ENCODE data around the gene IRF5. TPM values are rescaled to one million over a fixed set of nuclear protein-coding genes. Genes with fewer than 3 reads are reported as not detected.

The IRF5 gene
- polyA plus RNA-seq, 3 donors, result 130 to 170 (median 155) TPM

DNA sequence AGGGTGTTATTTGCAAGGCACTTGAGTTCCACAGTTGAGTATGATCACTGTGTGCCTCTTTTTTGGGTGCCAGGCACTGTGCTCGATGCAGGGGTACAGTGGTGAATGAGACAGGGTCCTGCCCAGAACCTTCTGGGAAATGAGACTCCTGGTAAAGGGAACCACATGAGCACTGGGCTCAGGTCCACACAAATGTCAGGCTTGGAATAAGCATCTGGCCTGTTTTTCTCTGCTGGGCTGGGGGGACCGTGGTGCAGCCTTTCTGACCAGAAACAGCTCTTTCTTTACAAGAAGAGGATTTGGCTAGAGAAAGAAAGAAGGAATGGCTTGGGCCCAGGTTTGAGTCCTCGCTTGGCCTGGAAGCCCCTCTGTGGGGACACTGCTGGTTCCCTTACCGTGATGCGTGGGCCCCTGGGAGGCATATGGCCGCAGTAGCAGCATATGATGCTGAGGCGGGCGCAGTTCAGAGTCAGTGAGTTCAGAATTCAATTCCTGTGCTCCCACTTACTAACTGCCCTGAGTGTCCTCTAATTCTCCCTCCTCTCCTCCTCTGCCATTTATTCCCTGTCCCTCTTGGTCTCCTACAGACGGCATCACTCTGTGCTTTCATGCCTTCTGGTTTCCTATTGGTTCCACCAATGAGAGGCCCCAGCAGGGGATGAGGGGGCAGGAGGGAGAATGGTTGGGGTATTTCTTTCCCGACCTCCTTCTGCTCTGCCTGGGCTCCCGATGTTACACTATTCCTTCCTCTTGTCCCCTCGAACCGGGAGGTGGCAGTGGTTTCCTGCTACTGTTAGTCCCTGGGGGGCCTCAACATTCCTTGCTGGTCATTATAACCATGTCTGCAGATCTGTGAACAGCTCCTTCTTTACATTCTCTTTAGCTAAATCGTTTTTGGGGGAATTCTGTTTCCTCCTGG is 17.6 kb upstream of the IRF5 start:
- Histone ChIP-seq H3K4me3 (replicated peaks in 1 of 3; ENCODE audit: low read depth in 2 of 3, low read length in 3 of 3) (no peak overlapping the region), H2AFZ (ENCODE audit: insufficient read depth, low read depth, low read length, poor library complexity, severe bottlenecking) (no peak overlapping the region), H3K79me2 (ENCODE audit: insufficient read depth, low read length) (no peaks in the 10 kb centered on the region), H3K36me3 (replicated peaks in 1 of 2; ENCODE audit: control insufficient read depth in 1 of 2, insufficient read depth in 2 of 2, low read length in 2 of 2) (no peaks in the 10 kb centered on the region), H3K9ac (ENCODE audit: insufficient read depth, low read length, poor library complexity, severe bottlenecking) (no peak overlapping the region), H3K27ac (ENCODE audit: low read depth in 1 of 2, low read length in 2 of 2) (no peak overlapping the region), H4K20me1 (ENCODE audit: insufficient read depth, low read length) (no peaks in the 10 kb centered on the region), H3K27me3 (ENCODE audit: control insufficient read depth in 2 of 2, insufficient read depth in 2 of 2, low read length in 2 of 2) (peaks cover 4 to 24% of the 10 kb centered on the region in 2 donors), H3K4me2 (replicated peaks; ENCODE audit: extremely low read depth, low read length, poor library complexity, severe bottlenecking) (no peak overlapping the region), H3K9me3 (replicated peaks in 1 of 2; ENCODE audit: control insufficient read depth in 1 of 2, insufficient read depth in 1 of 2, low read length in 2 of 2) (no peaks in the 10 kb centered on the region), H3K4me1 (ENCODE audit: control insufficient read depth in 1 of 2, insufficient read depth in 2 of 2, low read length in 2 of 2) (peaks cover 29 to 44% of the 10 kb centered on the region in 2 donors)
- TF ChIP-seq CTCF (IDR thresholded peaks at IDR 0.05), result no peak
- peaks cover 2 to 17% (median 9%) of the 10 kb centered on the region in 7 donors for H3K9me3 Mint-ChIP-seq
- intact Hi-C loops (cut with micrococcal nuclease), result no loop called here
- H3K4me1 Mint-ChIP-seq, result peaks cover 40% of the 10 kb centered on the region
- H3K4me3 Mint-ChIP-seq, result no peak overlapping the region
- 71% methylated on average over 11 of the region's 14 CpGs for WGBS (ENCODE audit: insufficient coverage)
- H3K27ac Mint-ChIP-seq, result no peak overlapping the region
- DNase-seq, result no peak
- H3K36me3 Mint-ChIP-seq, result peaks cover 4 to 9% of the 10 kb centered on the region in 2 donors
- peaks cover 27 to 36% (median 34%) of the 10 kb centered on the region in 3 donors for H3K27me3 Mint-ChIP-seq (ENCODE audit: low read depth in 3 of 3)

GRCh38 chr7:128920913-128921582 is 16.7 kb upstream of the IRF5 start:
- no peak for TF ChIP-seq CTCF (IDR thresholded peaks at IDR 0.05)
- peaks cover 0 to 16% of the 10 kb centered on the region in 2 donors for H3K27me3 ChIP-seq (ENCODE audit: control insufficient read depth in 2 of 2, insufficient read depth in 2 of 2, low read length in 2 of 2)
- H3K27ac ChIP-seq (ENCODE audit: low read depth in 1 of 2, low read length in 2 of 2), result no peak overlapping the region
- Mint-ChIP-seq H3K27ac (no peak overlapping the region), H3K27me3 (ENCODE audit: low read depth in 3 of 3) (peaks cover 22 to 30% (median 27%) of the 10 kb centered on the region in 3 donors), H3K4me1 (peaks cover 36% of the 10 kb centered on the region), H3K9me3 (peaks cover 2 to 10% (median 6%) of the 10 kb centered on the region in 7 donors), H3K36me3 (peaks cover 0 to 5% of the 10 kb centered on the region in 2 donors), H3K4me3 (no peak overlapping the region)
- H3K36me3 ChIP-seq (replicated peaks in 1 of 2; ENCODE audit: control insufficient read depth in 1 of 2, insufficient read depth in 2 of 2, low read length in 2 of 2), result no peaks in the 10 kb centered on the region
- H3K4me3 ChIP-seq (replicated peaks in 1 of 3; ENCODE audit: low read depth in 2 of 3, low read length in 3 of 3), result no peak overlapping the region
- H3K4me2 ChIP-seq (replicated peaks; ENCODE audit: extremely low read depth, low read length, poor library complexity, severe bottlenecking), result no peak overlapping the region
- H3K9ac ChIP-seq (ENCODE audit: insufficient read depth, low read length, poor library complexity, severe bottlenecking), result no peak overlapping the region
- H2AFZ ChIP-seq (ENCODE audit: insufficient read depth, low read depth, low read length, poor library complexity, severe bottlenecking), result no peak overlapping the region
- peaks cover 24 to 40% of the 10 kb centered on the region in 2 donors for H3K4me1 ChIP-seq (ENCODE audit: control insufficient read depth in 1 of 2, insufficient read depth in 2 of 2, low read length in 2 of 2)
- H3K9me3 ChIP-seq (replicated peaks in 1 of 2; ENCODE audit: control insufficient read depth in 1 of 2, insufficient read depth in 1 of 2, low read length in 2 of 2), result no peaks in the 10 kb centered on the region
- DNase-seq, result no peak
- H4K20me1 ChIP-seq (ENCODE audit: insufficient read depth, low read length), result no peaks in the 10 kb centered on the region
- intact Hi-C loops (cut with micrococcal nuclease), result no loop called here
- 79% methylated on average over 6 of the region's 13 CpGs for WGBS (ENCODE audit: insufficient coverage)
- H3K79me2 ChIP-seq (ENCODE audit: insufficient read depth, low read length), result no peaks in the 10 kb centered on the region
